HEK293T (cell line): ENCODE results near the gene TEX2.

ENCODE experiments used
- CTCF ChIA-PET: fragments of 350-600 bp; formaldehyde crosslinking; extraction: SDS; loops from one replicate; lab custom pipeline; 2021; ENCODE audit warnings: antibody characterized with exemption, inconsistent platforms; lab: Yijun Ruan, JAX
- POLR2A ChIA-PET: fragments of 350-600 bp; formaldehyde crosslinking; extraction: SDS; loops from one replicate; lab custom pipeline; 2020; ENCODE audit warnings: antibody characterized with exemption, inconsistent platforms; lab: Yijun Ruan, JAX
- DNase-seq: peaks from one replicate; pipeline ENCODE4 v3.0.0; 2012; ENCODE audit warnings: mixed read lengths; ENCODE audit errors: extremely low spot score
- ARNT ChIP-seq: fragments of 450-650 bp; IDR thresholded peaks from 2 replicates; pipeline ENCODE4 v1.6.1; 2017; ENCODE audit warnings: mild to moderate bottlenecking
- BHLHE40 ChIP-seq: fragments of 450-650 bp; IDR thresholded peaks from 2 replicates; pipeline ENCODE4 v1.6.1; 2016; ENCODE audit warnings: mild to moderate bottlenecking, moderate library complexity, borderline replicate concordance
- CTBP1 ChIP-seq: fragments of 450-650 bp; IDR thresholded peaks from 2 replicates; pipeline ENCODE4 v1.6.1; 2016; ENCODE audit warnings: borderline replicate concordance
- ELF4 ChIP-seq: fragments of 450-650 bp; IDR thresholded peaks from 2 replicates; pipeline ENCODE4 v1.6.1; 2017; ENCODE audit warnings: antibody characterized with exemption
- FOXA1 ChIP-seq: fragments of 450-650 bp; IDR thresholded peaks from 2 replicates; pipeline ENCODE4 v1.6.1; 2016; ENCODE audit warnings: mild to moderate bottlenecking
- FOXK2 ChIP-seq: fragments of 450-650 bp; IDR thresholded peaks from 2 replicates; pipeline ENCODE4 v1.6.1; 2016; ENCODE audit warnings: mild to moderate bottlenecking
- FOXM1 ChIP-seq: fragments of 450-650 bp; IDR thresholded peaks from 2 replicates; pipeline ENCODE4 v1.6.1; 2017; ENCODE audit warnings: mild to moderate bottlenecking, borderline replicate concordance
- HDGF ChIP-seq: fragments of 450-650 bp; IDR thresholded peaks from 2 replicates; pipeline ENCODE4 v1.6.1; 2017; ENCODE audit warnings: antibody characterized with exemption, borderline replicate concordance
- L3MBTL2 ChIP-seq: fragments of 450-650 bp; conservative IDR thresholded peaks from 2 replicates; pipeline ENCODE4 v1.6.1; 2016; ENCODE audit warnings: mild to moderate bottlenecking
- LEF1 ChIP-seq: fragments of 450-650 bp; IDR thresholded peaks from 2 replicates; pipeline ENCODE4 v1.6.1; 2017; ENCODE audit warnings: mild to moderate bottlenecking, borderline replicate concordance
- NFRKB ChIP-seq: fragments of 450-650 bp; IDR thresholded peaks from 2 replicates; pipeline ENCODE4 v1.6.1; 2016; ENCODE audit warnings: mild to moderate bottlenecking, moderate library complexity
- SP1 ChIP-seq: fragments of 450-650 bp; IDR thresholded peaks from 2 replicates; pipeline ENCODE4 v1.6.1; 2017
- SUZ12 ChIP-seq: fragments of 450-650 bp; IDR thresholded peaks from 2 replicates; pipeline ENCODE4 v1.6.1; 2016; ENCODE audit warnings: mild to moderate bottlenecking
- TARDBP ChIP-seq: fragments of 450-650 bp; IDR thresholded peaks from 2 replicates; pipeline ENCODE4 v1.6.1; 2016
- ZNF384 ChIP-seq: fragments of 450-650 bp; IDR thresholded peaks from 2 replicates; pipeline ENCODE4 v1.6.1; 2016
- TF ChIP-seq, protein P1 (sequence below): fragments of 450-650 bp; IDR thresholded peaks from 2 replicates; pipeline ENCODE4 v1.6.1; 2016

The TEX2 gene

GRCh38 chr17:64107500-64108236, 155.4 kb downstream of the TEX2 start:
- TF ChIP-seq HDGF, result no peak
- TF ChIP-seq, protein P1, sequence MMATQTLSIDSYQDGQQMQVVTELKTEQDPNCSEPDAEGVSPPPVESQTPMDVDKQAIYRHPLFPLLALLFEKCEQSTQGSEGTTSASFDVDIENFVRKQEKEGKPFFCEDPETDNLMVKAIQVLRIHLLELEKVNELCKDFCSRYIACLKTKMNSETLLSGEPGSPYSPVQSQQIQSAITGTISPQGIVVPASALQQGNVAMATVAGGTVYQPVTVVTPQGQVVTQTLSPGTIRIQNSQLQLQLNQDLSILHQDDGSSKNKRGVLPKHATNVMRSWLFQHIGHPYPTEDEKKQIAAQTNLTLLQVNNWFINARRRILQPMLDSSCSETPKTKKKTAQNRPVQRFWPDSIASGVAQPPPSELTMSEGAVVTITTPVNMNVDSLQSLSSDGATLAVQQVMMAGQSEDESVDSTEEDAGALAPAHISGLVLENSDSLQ, result no peak
- TF ChIP-seq ARNT, result no peak
- no peak for TF ChIP-seq CTBP1
- no peak for TF ChIP-seq SUZ12
- TF ChIP-seq FOXA1, result no peak
- TF ChIP-seq LEF1, result no peak
- TF ChIP-seq ELF4, result no peak
- no peak for TF ChIP-seq NFRKB
- no peak for TF ChIP-seq ZNF384
- TF ChIP-seq BHLHE40, result no peak
- no peak for TF ChIP-seq SP1
- no peak for TF ChIP-seq L3MBTL2
- no peak for TF ChIP-seq FOXK2
- TF ChIP-seq TARDBP, result no peak
- no peak for TF ChIP-seq FOXM1
- ChIA-PET CTCF (interaction anchor here (0.6 kb wide), 1 partner anchor 194 kb away, joined by 9 read pairs; no protein-coding TSS in a partner anchor), POLR2A (no interaction called here)
- DNase-seq, result no peak

DNA sequence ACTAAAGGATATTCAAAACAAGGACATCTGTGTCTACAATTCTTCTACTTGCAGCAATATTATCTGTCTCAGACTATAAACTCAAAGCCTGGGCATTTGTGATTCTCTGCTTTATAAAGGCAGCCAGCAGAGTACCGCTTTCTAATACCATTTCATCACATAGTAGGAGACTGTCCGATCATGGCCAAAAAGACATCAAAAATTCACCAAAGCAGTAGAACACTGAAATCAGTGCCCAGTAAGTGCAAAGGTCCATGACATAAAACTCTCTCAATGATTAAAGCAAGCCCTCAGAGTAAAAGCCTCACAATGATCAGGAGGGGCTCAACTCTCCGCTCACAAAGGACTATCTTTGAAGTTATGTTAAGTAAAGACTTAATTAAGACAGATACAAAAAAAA, 156.1 kb downstream of the TEX2 start:
- DNase-seq, result no peak
- POLR2A ChIA-PET, result no interaction called here
- CTCF ChIA-PET, result no interaction called here

DNA sequence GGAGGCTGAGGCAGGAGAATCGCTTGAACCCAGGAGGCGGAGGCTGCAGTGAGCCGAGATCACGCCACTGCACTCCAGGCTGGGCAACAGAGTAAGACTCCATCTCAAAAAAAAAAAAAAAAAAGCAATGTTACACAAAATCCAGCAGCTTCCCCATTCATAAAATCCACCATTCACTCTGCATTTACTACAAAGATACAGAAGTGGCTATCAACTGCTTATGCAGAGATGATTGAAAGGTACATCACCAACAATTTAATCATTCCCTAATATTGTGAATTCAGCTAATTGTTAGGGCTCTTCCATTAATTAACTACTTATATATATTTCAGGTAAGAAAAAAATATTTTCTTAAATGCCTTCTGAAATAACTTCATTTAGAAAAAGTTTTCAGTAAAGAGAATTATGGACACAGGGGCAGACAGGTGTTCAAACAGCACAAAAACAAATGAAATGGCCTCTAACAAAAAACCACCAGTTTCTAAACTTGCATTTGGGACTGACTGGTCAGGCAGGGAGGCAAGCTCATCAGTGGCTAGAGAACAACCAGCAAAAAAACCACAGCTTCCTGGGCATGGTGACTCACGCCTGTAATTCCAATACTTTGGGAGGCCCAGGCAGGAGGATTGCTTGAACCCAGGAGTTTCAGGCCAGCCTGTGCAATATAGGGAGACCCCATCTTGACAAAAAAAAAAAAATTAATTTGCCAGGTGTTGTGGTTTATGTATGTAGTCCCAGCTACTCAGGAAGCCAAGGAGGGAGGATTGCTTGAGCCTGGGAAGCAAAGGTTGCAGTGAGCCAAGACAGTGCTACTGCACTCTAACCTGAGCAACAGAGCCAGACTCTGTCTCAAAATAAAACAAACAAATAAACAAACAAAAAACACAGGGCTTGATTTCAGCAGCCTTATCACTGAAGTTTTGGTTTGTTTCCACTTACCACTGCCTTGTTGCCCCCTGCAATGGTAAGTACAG, 159.4 kb downstream of the TEX2 start:
- POLR2A ChIA-PET, result interaction anchor here (1.3 kb wide), 1 partner anchor 9 kb away, joined by 5 read pairs; no protein-coding TSS in a partner anchor
- CTCF ChIA-PET, result interaction anchor here (0.5 kb wide), 1 partner anchor 24 kb away, joined by 3 read pairs; no protein-coding TSS in a partner anchor
- no peak for DNase-seq
- no peak for TF ChIP-seq HDGF
- no peak for TF ChIP-seq CTBP1
- no peak for TF ChIP-seq SUZ12
- TF ChIP-seq ARNT, result no peak
- no peak for TF ChIP-seq ZNF384
- TF ChIP-seq, protein P1, result no peak
- TF ChIP-seq SP1, result no peak

More for the DNA sequence above, 156.1 kb downstream of the TEX2 start:
- no peak for TF ChIP-seq ELF4
- no peak for TF ChIP-seq TARDBP
- no peak for TF ChIP-seq LEF1
- TF ChIP-seq NFRKB, result no peak
- no peak for TF ChIP-seq SUZ12
- TF ChIP-seq BHLHE40, result no peak

GRCh38 chr17:64102627-64103390, 160.3 kb downstream of the TEX2 start:
- DNase-seq, result no peak
- POLR2A ChIA-PET, result interaction anchor here (1.3 kb wide), 1 partner anchor 10 kb away, joined by 5 read pairs; no protein-coding TSS in a partner anchor
- TF ChIP-seq FOXM1 (no peak), HDGF (no peak), NFRKB (no peak), FOXK2 (no peak), FOXA1 (no peak), LEF1 (no peak), BHLHE40 (no peak), SUZ12 (no peak), TARDBP (no peak), ARNT (no peak), ZNF384 (no peak)
- TF ChIP-seq, protein P1, result no peak
- CTCF ChIA-PET, result interaction anchor here (0.5 kb wide), 1 partner anchor 24 kb away, joined by 3 read pairs; no protein-coding TSS in a partner anchor

- TF ChIP-seq HDGF (no peak), BHLHE40 (no peak), FOXM1 (no peak), LEF1 (no peak), ELF4 (no peak), NFRKB (no peak), L3MBTL2 (no peak), ARNT (no peak), FOXK2 (no peak), TARDBP (no peak), SP1 (no peak), ZNF384 (no peak), SUZ12 (no peak), CTBP1 (no peak), FOXA1 (no peak)
- TF ChIP-seq, protein P1, result no peak
- DNase-seq, result no peak
- ChIA-PET POLR2A (no interaction called here), CTCF (interaction anchor here (0.6 kb wide), 1 partner anchor 354 kb away, joined by 3 read pairs; no protein-coding TSS in a partner anchor)
Measured at GRCh38 chr17:64099543-64099942, 163.5 kb downstream of the TEX2 start.
